Fibroblast of skin of back (primary cell): Measurements from ENCODE around the gene VPS26C.

Source experiments
- DNase-seq: peaks from one replicate; pipeline ENCODE4 v3.0.0-alpha.2; 2013

VPS26C gene

GRCh38 chr21:37263827-37264600 is 3.1 kb downstream of the VPS26C start:
- DNase-seq, result peak; percentile 50

- DNase-seq, result no peak
Observed at GRCh38 chr21:37259426-37259825, 7.7 kb downstream of the VPS26C start.

GRCh38 chr21:37257967-37258877 is 8.9 kb downstream of the VPS26C start:
- DNase-seq, result peak; percentile 37

GRCh38 chr21:37257511-37257966 is 9.6 kb downstream of the VPS26C start:
- peak; percentile 20 for DNase-seq

GRCh38 chr21:37253991-37254390 is 13.1 kb downstream of the VPS26C start:
- DNase-seq, result no peak

GRCh38 chr21:37251294-37251634 is 15.9 kb downstream of the VPS26C start:
- no peak for DNase-seq

GRCh38 chr21:37249112-37249904 is 17.8 kb downstream of the VPS26C start:
- no peak for DNase-seq

GRCh38 chr21:37248298-37248697 is 18.8 kb downstream of the VPS26C start:
- DNase-seq, result no peak

GRCh38 chr21:37245151-37245550 is 22.0 kb downstream of the VPS26C start:
- no peak for DNase-seq

GRCh38 chr21:37244501-37245095 is 22.5 kb downstream of the VPS26C start:
- DNase-seq, result no peak

- no peak for DNase-seq
Observed at GRCh38 chr21:37243961-37244360, 23.2 kb downstream of the VPS26C start.

GRCh38 chr21:37241426-37241825 is 25.7 kb downstream of the VPS26C start:
- DNase-seq, result no peak

GRCh38 chr21:37240978-37241377 is 26.2 kb downstream of the VPS26C start:
- no peak for DNase-seq

- DNase-seq, result no peak
Observed at GRCh38 chr21:37237764-37238163, 29.4 kb downstream of the VPS26C start.

GRCh38 chr21:37237346-37237745 is 29.8 kb downstream of the VPS26C start:
- no peak for DNase-seq

GRCh38 chr21:37233551-37234146 is 33.5 kb downstream of the VPS26C start:
- DNase-seq, result no peak

GRCh38 chr21:37232274-37233018 is 34.7 kb downstream of the VPS26C start:
- no peak for DNase-seq

- DNase-seq, result no peak
Observed at GRCh38 chr21:37231671-37232070, 35.5 kb downstream of the VPS26C start.

GRCh38 chr21:37231249-37231645 is 35.9 kb downstream of the VPS26C start:
- no peak for DNase-seq

GRCh38 chr21:37230632-37231248 is 36.4 kb downstream of the VPS26C start:
- no peak for DNase-seq

- DNase-seq, result no peak
Observed at GRCh38 chr21:37228003-37228400, 39.1 kb downstream of the VPS26C start.
